Fibroblast of lung (primary cell): ENCODE data around the gene CHCHD6. TPM values are rescaled to one million over a fixed set of nuclear protein-coding genes. Genes with fewer than 3 reads are reported as not detected.

Experiments
- DNase-seq, 2 donors: peaks; one replicate each; pipeline versions ENCODE4 v3.0.0 to v3.0.0-alpha.2; 2010; ENCODE audit warnings: low read depth in 2 of 2
- H2AFZ ChIP-seq: 2 replicates; pipeline ENCODE4 v1.5.1; 2012; ENCODE audit warnings: low read length, control low read depth, inconsistent platforms
- H3K27ac ChIP-seq: 2 replicates; pipeline ENCODE4 v1.5.1; 2011; ENCODE audit warnings: low read length, control low read depth; ENCODE audit not compliant: insufficient read depth
- H3K27me3 ChIP-seq: 2 replicates; pipeline ENCODE4 v1.5.1; 2011; ENCODE audit warnings: mild to moderate bottlenecking, low read length; ENCODE audit not compliant: control insufficient read depth, insufficient read depth
- H3K36me3 ChIP-seq: 2 replicates; pipeline ENCODE4 v1.5.1; 2011; ENCODE audit warnings: low read length; ENCODE audit not compliant: control insufficient read depth, insufficient read depth
- H3K4me1 ChIP-seq: 2 replicates; pipeline ENCODE4 v1.5.1; 2011; ENCODE audit warnings: low read length; ENCODE audit not compliant: control insufficient read depth, insufficient read depth; ENCODE audit errors: extremely low read depth
- H3K4me2 ChIP-seq: 2 replicates; pipeline ENCODE4 v1.5.1; 2011; ENCODE audit warnings: low read length, control low read depth; ENCODE audit not compliant: insufficient read depth; ENCODE audit errors: extremely low read depth
- H3K4me3 ChIP-seq, 4 experiments: fragments of 200-600 bp in 1 of 4; sonication (generic) in 1 of 4; replicated peaks in 1 of 4; 2 replicates each; pipeline ENCODE4 v1.5.1; 2011 to 2016; ENCODE audit warnings: low read length in 4 of 4, low read depth in 3 of 4, mild to moderate bottlenecking in 3 of 4, control low read depth in 2 of 4, inconsistent platforms in 1 of 4, mixed read lengths in 1 of 4; ENCODE audit not compliant: insufficient read depth in 1 of 4; ENCODE audit errors: control extremely low read depth in 1 of 4
- H3K79me2 ChIP-seq: 2 replicates; pipeline ENCODE4 v1.5.1; 2012; ENCODE audit warnings: mild to moderate bottlenecking, low read length, inconsistent platforms; ENCODE audit not compliant: control insufficient read depth, insufficient read depth
- H3K9ac ChIP-seq: 2 replicates; pipeline ENCODE4 v1.5.1; 2011; ENCODE audit warnings: mild to moderate bottlenecking, low read length, control low read depth; ENCODE audit not compliant: insufficient read depth
- H3K9me3 ChIP-seq: 2 replicates; pipeline ENCODE4 v1.5.1; 2012; ENCODE audit warnings: low read depth, low read length; ENCODE audit not compliant: control insufficient read depth, insufficient read depth
- H4K20me1 ChIP-seq: 2 replicates; pipeline ENCODE4 v1.5.1; 2011; ENCODE audit warnings: low read length; ENCODE audit not compliant: control insufficient read depth, insufficient read depth; ENCODE audit errors: extremely low read depth
- EZH2 ChIP-seq: IDR thresholded peaks from 2 replicates; pipeline ENCODE4 v1.5.1; 2012; ENCODE audit warnings: low read length, control low read depth, mild to moderate bottlenecking; ENCODE audit errors: missing control alignments
- polyA plus RNA-seq, 2 donors: library from polyadenylated mRNA; depleted of rRNA in 1 of 2; stranded (reverse) in 1 of 2; unstranded in 1 of 2; fragments of >200 nt; gene quantifications; 2 replicates each; pipeline ENCODE4 v1.2.1, GENCODE V29; 2011 to 2012; ENCODE audit warnings: missing spikeins in 1 of 2
- total RNA-seq: library from RNA; depleted of rRNA; stranded (reverse); fragments of >200 nt; gene quantifications from 2 replicates; pipeline ENCODE4 v1.2.1, GENCODE V29; 2014
- TF ChIP-seq, protein P1 (sequence below), 2 donors: IDR thresholded peaks in 1 of 2; conservative IDR thresholded peaks in 1 of 2; 1 replicate in 1 of 2; 2 replicates in 1 of 2; pipeline ENCODE4 v1.5.1; 2011 to 2012; ENCODE audit warnings: low read length in 2 of 2, control low read depth in 1 of 2, inconsistent platforms in 1 of 2, low read depth in 1 of 2, mild to moderate bottlenecking in 1 of 2

The CHCHD6 gene
- total and polyA plus RNA-seq, 2 donors (not counting 1 experiment from before 2014, with no cell fraction given) = 9.5 to 11.1 TPM

DNA sequence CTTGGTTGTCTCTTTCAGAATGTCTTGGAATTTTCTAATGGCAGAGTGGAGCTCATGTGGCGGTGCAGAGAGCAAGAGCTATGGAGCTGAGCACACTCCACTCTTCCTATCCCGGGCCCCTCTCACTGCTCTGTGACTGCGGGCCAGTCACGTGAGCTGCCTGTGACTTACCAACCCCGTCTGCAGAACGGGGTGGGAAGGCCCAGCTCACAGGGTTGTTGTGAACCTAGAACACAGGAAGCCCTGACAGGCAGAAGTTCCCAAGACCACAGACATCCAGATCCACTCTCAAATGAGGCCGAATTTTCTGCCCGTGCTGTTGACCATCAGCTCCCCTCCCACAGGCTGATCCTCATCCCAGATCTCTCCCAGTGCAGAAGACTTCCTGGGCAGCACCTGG, 243.4 kb downstream of the CHCHD6 start:
- H3K4me3 ChIP-seq = no peak overlapping the region
- no peaks in the 10 kb centered on the region for H3K4me1 ChIP-seq
- no peaks in the 10 kb centered on the region for H4K20me1 ChIP-seq
- no peak for DNase-seq
- no peaks in the 10 kb centered on the region for H3K9me3 ChIP-seq
- H3K27ac ChIP-seq = no peak overlapping the region
- no peak overlapping the region for H2AFZ ChIP-seq
- H3K9ac ChIP-seq = no peak overlapping the region
- no peaks in the 10 kb centered on the region for H3K79me2 ChIP-seq
- no peaks in the 10 kb centered on the region for H3K36me3 ChIP-seq
- no peaks in the 10 kb centered on the region for H3K27me3 ChIP-seq
- TF ChIP-seq, protein P1, sequence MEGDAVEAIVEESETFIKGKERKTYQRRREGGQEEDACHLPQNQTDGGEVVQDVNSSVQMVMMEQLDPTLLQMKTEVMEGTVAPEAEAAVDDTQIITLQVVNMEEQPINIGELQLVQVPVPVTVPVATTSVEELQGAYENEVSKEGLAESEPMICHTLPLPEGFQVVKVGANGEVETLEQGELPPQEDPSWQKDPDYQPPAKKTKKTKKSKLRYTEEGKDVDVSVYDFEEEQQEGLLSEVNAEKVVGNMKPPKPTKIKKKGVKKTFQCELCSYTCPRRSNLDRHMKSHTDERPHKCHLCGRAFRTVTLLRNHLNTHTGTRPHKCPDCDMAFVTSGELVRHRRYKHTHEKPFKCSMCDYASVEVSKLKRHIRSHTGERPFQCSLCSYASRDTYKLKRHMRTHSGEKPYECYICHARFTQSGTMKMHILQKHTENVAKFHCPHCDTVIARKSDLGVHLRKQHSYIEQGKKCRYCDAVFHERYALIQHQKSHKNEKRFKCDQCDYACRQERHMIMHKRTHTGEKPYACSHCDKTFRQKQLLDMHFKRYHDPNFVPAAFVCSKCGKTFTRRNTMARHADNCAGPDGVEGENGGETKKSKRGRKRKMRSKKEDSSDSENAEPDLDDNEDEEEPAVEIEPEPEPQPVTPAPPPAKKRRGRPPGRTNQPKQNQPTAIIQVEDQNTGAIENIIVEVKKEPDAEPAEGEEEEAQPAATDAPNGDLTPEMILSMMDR (conservative IDR thresholded peaks at IDR 0.05 in 1 of 2, IDR thresholded peaks at IDR 0.05 in 1 of 2; ENCODE audit: low read depth in 1 of 2, low read length in 2 of 2) = no peak
- no peak for TF ChIP-seq EZH2
- no peak overlapping the region for H3K4me2 ChIP-seq

GRCh38 chr3:126948980-126949535, 245.0 kb downstream of the CHCHD6 start:
- Histone ChIP-seq H4K20me1 (no peaks in the 10 kb centered on the region), H3K9me3 (no peaks in the 10 kb centered on the region)
- TF ChIP-seq, protein P1 (conservative IDR thresholded peaks at IDR 0.05 in 1 of 2, IDR thresholded peaks at IDR 0.05 in 1 of 2; ENCODE audit: low read depth in 1 of 2, low read length in 2 of 2) = no peak
- TF ChIP-seq EZH2 = no peak

GRCh38 chr3:126951561-126951960, 247.5 kb downstream of the CHCHD6 start:
- H3K27me3 ChIP-seq = no peaks in the 10 kb centered on the region
- DNase-seq = no peak
- no peak overlapping the region for H3K4me3 ChIP-seq
- no peak overlapping the region for H2AFZ ChIP-seq
- no peaks in the 10 kb centered on the region for H3K4me1 ChIP-seq
- no peaks in the 10 kb centered on the region for H4K20me1 ChIP-seq
- H3K27ac ChIP-seq = no peak overlapping the region
- H3K9ac ChIP-seq = no peak overlapping the region
- no peak overlapping the region for H3K4me2 ChIP-seq
- no peaks in the 10 kb centered on the region for H3K36me3 ChIP-seq
- H3K79me2 ChIP-seq = no peaks in the 10 kb centered on the region
- H3K9me3 ChIP-seq = no peaks in the 10 kb centered on the region
- TF ChIP-seq EZH2 = no peak
- TF ChIP-seq, protein P1 (conservative IDR thresholded peaks at IDR 0.05 in 1 of 2, IDR thresholded peaks at IDR 0.05 in 1 of 2; ENCODE audit: low read depth in 1 of 2, low read length in 2 of 2) = no peak

More at GRCh38 chr3:126948980-126949535, 245.0 kb downstream of the CHCHD6 start:
- Histone ChIP-seq H3K4me2 (no peak overlapping the region), H3K27ac (no peak overlapping the region), H3K27me3 (no peaks in the 10 kb centered on the region), H3K4me1 (no peaks in the 10 kb centered on the region), H3K36me3 (no peaks in the 10 kb centered on the region), H3K79me2 (no peaks in the 10 kb centered on the region), H3K4me3 (no peak overlapping the region), H3K9ac (no peak overlapping the region), H2AFZ (no peak overlapping the region)
- no peak for DNase-seq
